H4 (cell line): ENCODE measurements around the gene TXLNG. TPM values are rescaled to one million over a fixed set of nuclear protein-coding genes. Genes with fewer than 3 reads are reported as not detected.
"Not testable (repeated sequence)": the region's sequence is repeated elsewhere in the genome, so short reads cannot be mapped to it uniquely, and the experiment has no call there.

Source experiments
- DNase-seq: peaks from one replicate; pipeline ENCODE4 v3.0.0-alpha.2; 2015; ENCODE audit warnings: low spot score
- total RNA-seq: library from RNA; depleted of rRNA; stranded (reverse); fragments of >200 nt; shearing (Covaris generic); gene quantifications from 2 replicates; pipeline ENCODE4 v1.2.3, GENCODE V29; 2014; rRNA removed

Gene TXLNG
- 8.7 and 12.2 TPM in 2 replicates for total RNA-seq

- peak; percentile 98 for DNase-seq
Observed at GRCh38 chrX:16786139-16786790, at the start of gene TXLNG. TSS of gene TXLNG (plus strand) at chrX:16786466. CDS start at chrX:16786488, 22 bp downstream.

GRCh38 chrX:16737024-16737423 lies 49.2 kb upstream of the TXLNG start:
- DNase-seq: no peak

GRCh38 chrX:16739574-16739973 lies 46.7 kb upstream of the TXLNG start:
- no peak for DNase-seq

GRCh38 chrX:16743604-16744325 lies 42.5 kb upstream of the TXLNG start:
- DNase-seq: peak; percentile 59

GRCh38 chrX:16745102-16745501 lies 41.2 kb upstream of the TXLNG start:
- DNase-seq: no peak

- DNase-seq: no peak
Observed at GRCh38 chrX:16745659-16746058, 40.6 kb upstream of the TXLNG start.

- no peak for DNase-seq
Observed at GRCh38 chrX:16748425-16748824, 37.8 kb upstream of the TXLNG start.

- no peak for DNase-seq
Observed at GRCh38 chrX:16750136-16750535, 36.1 kb upstream of the TXLNG start.

GRCh38 chrX:16754019-16754418 lies 32.2 kb upstream of the TXLNG start:
- no peak for DNase-seq

- no peak for DNase-seq
Observed at GRCh38 chrX:16756724-16757123, 29.5 kb upstream of the TXLNG start.

- DNase-seq: not testable (repeated sequence)
Observed at GRCh38 chrX:16761500-16761899, 24.8 kb upstream of the TXLNG start.

- DNase-seq: no peak
Observed at GRCh38 chrX:16762579-16762978, 23.7 kb upstream of the TXLNG start.

- no peak for DNase-seq
Observed at GRCh38 chrX:16765594-16765993, 20.7 kb upstream of the TXLNG start.

GRCh38 chrX:16770970-16771482 lies 15.2 kb upstream of the TXLNG start:
- no peak for DNase-seq

GRCh38 chrX:16771483-16772398 lies 14.5 kb upstream of the TXLNG start:
- DNase-seq: peak; percentile 73

GRCh38 chrX:16772460-16772859 lies 13.8 kb upstream of the TXLNG start:
- DNase-seq: no peak

GRCh38 chrX:16774746-16775145 lies 11.5 kb upstream of the TXLNG start:
- no peak for DNase-seq

GRCh38 chrX:16778545-16778944 lies 7.7 kb upstream of the TXLNG start:
- DNase-seq: no peak

GRCh38 chrX:16778993-16779392 lies 7.3 kb upstream of the TXLNG start:
- DNase-seq: no peak

GRCh38 chrX:16779815-16780214 lies 6.5 kb upstream of the TXLNG start:
- DNase-seq: not testable (repeated sequence)

GRCh38 chrX:16783452-16783851 lies 2.8 kb upstream of the TXLNG start:
- DNase-seq: no peak

- not testable (repeated sequence) for DNase-seq
Observed at GRCh38 chrX:16784440-16784839, 1.8 kb upstream of the TXLNG start.
